ENCODE measurements around the gene KIF20A.

DNA sequence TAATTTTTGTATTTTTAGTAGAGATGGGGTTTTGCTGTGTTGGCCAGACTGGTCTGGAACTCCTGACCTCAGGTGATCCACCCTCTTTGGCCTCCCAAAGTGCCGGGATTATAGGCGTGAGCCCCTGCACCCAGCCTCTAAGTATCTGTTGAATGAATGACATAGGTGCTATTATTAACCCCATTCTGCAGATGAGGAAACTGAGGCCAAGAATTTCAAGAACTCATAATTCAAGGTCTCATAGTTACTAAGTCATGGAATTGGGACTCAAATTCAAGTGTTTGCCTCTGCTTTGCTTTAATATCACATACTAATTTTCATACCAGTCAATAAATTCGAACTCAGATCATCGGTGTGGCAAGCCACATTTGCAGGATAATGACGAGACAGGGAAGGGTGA lies 1.9 kb downstream of the KIF20A start:
- TF ChIP-seq, protein P1, sequence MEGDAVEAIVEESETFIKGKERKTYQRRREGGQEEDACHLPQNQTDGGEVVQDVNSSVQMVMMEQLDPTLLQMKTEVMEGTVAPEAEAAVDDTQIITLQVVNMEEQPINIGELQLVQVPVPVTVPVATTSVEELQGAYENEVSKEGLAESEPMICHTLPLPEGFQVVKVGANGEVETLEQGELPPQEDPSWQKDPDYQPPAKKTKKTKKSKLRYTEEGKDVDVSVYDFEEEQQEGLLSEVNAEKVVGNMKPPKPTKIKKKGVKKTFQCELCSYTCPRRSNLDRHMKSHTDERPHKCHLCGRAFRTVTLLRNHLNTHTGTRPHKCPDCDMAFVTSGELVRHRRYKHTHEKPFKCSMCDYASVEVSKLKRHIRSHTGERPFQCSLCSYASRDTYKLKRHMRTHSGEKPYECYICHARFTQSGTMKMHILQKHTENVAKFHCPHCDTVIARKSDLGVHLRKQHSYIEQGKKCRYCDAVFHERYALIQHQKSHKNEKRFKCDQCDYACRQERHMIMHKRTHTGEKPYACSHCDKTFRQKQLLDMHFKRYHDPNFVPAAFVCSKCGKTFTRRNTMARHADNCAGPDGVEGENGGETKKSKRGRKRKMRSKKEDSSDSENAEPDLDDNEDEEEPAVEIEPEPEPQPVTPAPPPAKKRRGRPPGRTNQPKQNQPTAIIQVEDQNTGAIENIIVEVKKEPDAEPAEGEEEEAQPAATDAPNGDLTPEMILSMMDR (IDR thresholded peaks at IDR 0.05) = no peak
- TF ChIP-seq POLR2A (IDR thresholded peaks at IDR 0.05) = no peak

Data from right lobe of liver (tissue), 4 donors.